Panc1 (cell line): ENCODE results near the gene BRCA2. TPM values are rescaled to one million over a fixed set of nuclear protein-coding genes. Genes with fewer than 3 reads are reported as not detected.
"Not testable (repeated sequence)": the region's sequence is repeated elsewhere in the genome, so short reads cannot be mapped to it uniquely, and the experiment has no call there.

Source experiments
- ATAC-seq: fragments of 200-7000 bp; cut with Tn5 transposase; 2 replicates; pipeline ENCODE4 v1.9.1; 2020; ENCODE audit warnings: mild to moderate bottlenecking, moderate library complexity
- BruUV-seq: library from RNA; stranded (reverse); fragments of 400-500 nt; replicated peaks from 2 replicates; lab custom pipeline; 2021; lab: Mats Ljungman, UMichigan
- CTCF ChIA-PET: fragments of 300-600 bp; sonication (Branson Sonifier 250); formaldehyde crosslinking; loops from one replicate; lab custom pipeline; 2022; ENCODE audit warnings: antibody characterized with exemption; lab: Charles Lee
- POLR2A ChIA-PET: fragments of 300-600 bp; sonication (Branson Sonifier 250); formaldehyde crosslinking; loops from one replicate; lab custom pipeline; 2022; ENCODE audit warnings: antibody characterized with exemption; lab: Charles Lee
- DNase-seq: peaks from one replicate; pipeline ENCODE4 v3.0.0-alpha.2; 2010; ENCODE audit warnings: low read depth, low spot score
- H3K27ac ChIP-seq: 2 replicates; pipeline ENCODE4 v1.5.1; 2011; ENCODE audit warnings: mild to moderate bottlenecking, low read length, inconsistent platforms
- H3K27me3 ChIP-seq: fragments of 200-500 bp; sonication (Bioruptor generic); 2 replicates; pipeline ENCODE4 v1.6.0; 2014; ENCODE audit warnings: low read length, inconsistent platforms; ENCODE audit not compliant: control insufficient read depth, insufficient read depth
- H3K36me3 ChIP-seq: fragments of 200-500 bp; sonication (Bioruptor generic); 2 replicates; pipeline ENCODE4 v1.5.1; 2014; ENCODE audit warnings: inconsistent platforms, mild to moderate bottlenecking, low read length, moderate library complexity; ENCODE audit not compliant: control insufficient read depth, insufficient read depth
- H3K4me1 ChIP-seq: 2 replicates; pipeline ENCODE4 v1.5.1; 2011; ENCODE audit warnings: inconsistent platforms, mild to moderate bottlenecking, low read length, moderate library complexity; ENCODE audit not compliant: control insufficient read depth, insufficient read depth
- H3K4me3 ChIP-seq, 2 experiments: 2 replicates each; pipeline ENCODE4 v1.5.1; 2011 to 2012; ENCODE audit warnings: low read depth in 2 of 2, low read length in 2 of 2, mild to moderate bottlenecking in 2 of 2, inconsistent platforms in 1 of 2, moderate library complexity in 1 of 2
- H3K9me3 ChIP-seq: fragments of 200-500 bp; sonication (Bioruptor generic); 2 replicates; pipeline ENCODE4 v1.5.1; 2014; ENCODE audit warnings: low read depth, mild to moderate bottlenecking, inconsistent platforms, low read length, moderate library complexity; ENCODE audit not compliant: control insufficient read depth, insufficient read depth
- CTCF ChIP-seq: fragments of 450-650 bp; IDR thresholded peaks from 2 replicates; pipeline ENCODE4 v1.5.1; 2017; ENCODE audit warnings: mild to moderate bottlenecking
- POLR2AphosphoS5 ChIP-seq: IDR thresholded peaks from 2 replicates; pipeline ENCODE4 v1.6.1; 2012; ENCODE audit warnings: mild to moderate bottlenecking, low read depth, low read length, moderate library complexity
- SIN3A ChIP-seq: IDR thresholded peaks from 2 replicates; pipeline ENCODE4 v1.6.1; 2012; ENCODE audit warnings: low read depth, mild to moderate bottlenecking, low read length, moderate library complexity, borderline replicate concordance; ENCODE audit not compliant: insufficient read depth
- TCF7L2 ChIP-seq: IDR thresholded peaks from 2 replicates; pipeline ENCODE4 v1.6.1; 2011; ENCODE audit warnings: mild to moderate bottlenecking, low read depth, low read length, inconsistent platforms
- in situ Hi-C: cut with HindIII; loops from 2 replicates; pipeline ENCODE4 v1.10.0; 2016; ENCODE audit warnings: low sequenced_read_pairs, low pct_unique_long_range_greater_than_20kb
- intact Hi-C: fragments of 100-400 bp; cut with micrococcal nuclease; formaldehyde crosslinking; loops from one replicate; pipeline ENCODE4 v1.10.0; 2022; ENCODE audit not compliant: unreplicated experiment
- total RNA-seq: library from RNA; stranded (reverse); gene quantifications from one replicate; pipeline ENCODE4 v1.2.1, GENCODE V29; 2021; ENCODE audit not compliant: unreplicated experiment
- TF ChIP-seq, protein P1 (sequence below), 2 experiments: IDR thresholded peaks; 2 replicates each; pipeline ENCODE4 v1.6.1; 2011 to 2012; ENCODE audit warnings: low read depth in 2 of 2, control low read depth in 1 of 2, low read length in 1 of 2, mild to moderate bottlenecking in 1 of 2, moderate library complexity in 1 of 2; ENCODE audit not compliant: insufficient read depth in 1 of 2

Gene BRCA2
- total RNA-seq, 1 experiment from 2014 or later = 8.4 TPM

GRCh38 chr13:32347651-32348050 is 32.3 kb downstream of the BRCA2 start:
- DNase-seq = no peak
- intact Hi-C loops (no loop called here), in situ Hi-C loops (no loop called here)
- Histone ChIP-seq H3K9me3 (no peaks in the 10 kb centered on the region), H3K4me3 (no peak overlapping the region), H3K4me1 (no peaks in the 10 kb centered on the region), H3K36me3 (no peaks in the 10 kb centered on the region; the same call in 1 of the 2 replicates), H3K27me3 (no peaks in the 10 kb centered on the region), H3K27ac (no peak overlapping the region)
- ATAC-seq = no peak
- ChIA-PET CTCF (no interaction called here), POLR2A (no interaction called here)
- BruUV-seq = no TSS peak
- TF ChIP-seq TCF7L2 = no peak
- no peak for TF ChIP-seq SIN3A
- TF ChIP-seq, protein P1, sequence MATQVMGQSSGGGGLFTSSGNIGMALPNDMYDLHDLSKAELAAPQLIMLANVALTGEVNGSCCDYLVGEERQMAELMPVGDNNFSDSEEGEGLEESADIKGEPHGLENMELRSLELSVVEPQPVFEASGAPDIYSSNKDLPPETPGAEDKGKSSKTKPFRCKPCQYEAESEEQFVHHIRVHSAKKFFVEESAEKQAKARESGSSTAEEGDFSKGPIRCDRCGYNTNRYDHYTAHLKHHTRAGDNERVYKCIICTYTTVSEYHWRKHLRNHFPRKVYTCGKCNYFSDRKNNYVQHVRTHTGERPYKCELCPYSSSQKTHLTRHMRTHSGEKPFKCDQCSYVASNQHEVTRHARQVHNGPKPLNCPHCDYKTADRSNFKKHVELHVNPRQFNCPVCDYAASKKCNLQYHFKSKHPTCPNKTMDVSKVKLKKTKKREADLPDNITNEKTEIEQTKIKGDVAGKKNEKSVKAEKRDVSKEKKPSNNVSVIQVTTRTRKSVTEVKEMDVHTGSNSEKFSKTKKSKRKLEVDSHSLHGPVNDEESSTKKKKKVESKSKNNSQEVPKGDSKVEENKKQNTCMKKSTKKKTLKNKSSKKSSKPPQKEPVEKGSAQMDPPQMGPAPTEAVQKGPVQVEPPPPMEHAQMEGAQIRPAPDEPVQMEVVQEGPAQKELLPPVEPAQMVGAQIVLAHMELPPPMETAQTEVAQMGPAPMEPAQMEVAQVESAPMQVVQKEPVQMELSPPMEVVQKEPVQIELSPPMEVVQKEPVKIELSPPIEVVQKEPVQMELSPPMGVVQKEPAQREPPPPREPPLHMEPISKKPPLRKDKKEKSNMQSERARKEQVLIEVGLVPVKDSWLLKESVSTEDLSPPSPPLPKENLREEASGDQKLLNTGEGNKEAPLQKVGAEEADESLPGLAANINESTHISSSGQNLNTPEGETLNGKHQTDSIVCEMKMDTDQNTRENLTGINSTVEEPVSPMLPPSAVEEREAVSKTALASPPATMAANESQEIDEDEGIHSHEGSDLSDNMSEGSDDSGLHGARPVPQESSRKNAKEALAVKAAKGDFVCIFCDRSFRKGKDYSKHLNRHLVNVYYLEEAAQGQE (IDR thresholded peaks at IDR 0.05; ENCODE audit: insufficient read depth in 1 of 2, low read depth in 2 of 2, low read length in 1 of 2) = no peak
- TF ChIP-seq POLR2AphosphoS5 = no peak
- TF ChIP-seq CTCF = no peak

DNA sequence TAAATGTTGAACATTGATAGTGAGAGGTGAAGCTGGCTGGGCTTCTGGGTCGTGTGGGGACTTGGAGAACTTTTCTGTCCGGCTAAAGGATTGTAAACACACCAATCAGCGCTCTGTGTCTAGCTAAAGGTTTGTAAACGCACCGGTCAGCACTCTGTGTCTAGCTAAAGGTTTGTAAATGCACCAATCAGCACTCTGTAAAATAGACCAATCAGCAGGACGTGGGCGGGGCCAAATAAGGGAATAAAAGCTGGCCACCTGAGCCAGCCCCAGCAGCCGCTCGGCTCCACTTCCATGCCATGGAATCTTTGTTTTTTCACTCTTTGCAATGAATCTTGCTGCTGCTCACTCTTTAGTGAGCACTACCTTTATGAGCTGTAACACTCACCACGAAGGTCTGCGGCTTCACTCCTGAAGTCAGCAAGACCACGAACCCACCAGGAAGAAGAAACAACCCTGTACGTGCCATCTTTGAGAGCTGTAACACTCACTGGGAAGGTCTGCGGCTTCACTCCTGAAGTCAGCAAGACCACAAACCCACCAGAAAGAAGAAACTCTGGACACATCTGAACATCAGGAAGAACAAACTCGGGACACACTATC is 35.6 kb downstream of the BRCA2 start:
- DNase-seq, intact Hi-C loops, H3K27ac ChIP-seq, H3K9me3 ChIP-seq, H3K36me3 ChIP-seq, H3K4me3 ChIP-seq, H3K27me3 ChIP-seq, in situ Hi-C loops, CTCF ChIA-PET, POLR2A ChIA-PET, ATAC-seq, H3K4me1 ChIP-seq, BruUV-seq: not testable (repeated sequence)

DNA sequence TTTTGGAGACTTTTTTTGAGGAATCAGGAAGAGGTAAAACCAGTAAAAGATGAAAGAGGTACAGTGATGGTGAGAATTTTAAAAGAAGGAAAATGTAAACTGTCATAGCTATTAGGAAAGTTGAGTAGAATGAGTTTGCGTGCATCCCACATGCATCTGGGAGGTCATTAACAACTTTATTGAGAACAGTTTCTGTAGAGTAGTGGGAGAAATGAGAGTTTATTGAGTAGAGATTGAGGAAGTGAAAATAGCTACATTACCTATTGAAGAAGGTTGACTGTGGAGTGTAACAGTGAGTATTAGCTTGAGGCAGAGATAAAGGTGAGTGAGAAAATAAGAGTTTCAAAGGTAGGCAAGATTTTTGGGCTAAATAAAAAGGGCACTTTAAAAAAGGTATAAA is 38.7 kb downstream of the BRCA2 start:
- DNase-seq (no peak), ATAC-seq (no peak)
- no TSS peak for BruUV-seq
- Histone ChIP-seq H3K4me3 (no peak overlapping the region), H3K4me1 (no peaks in the 10 kb centered on the region), H3K36me3 (no peaks in the 10 kb centered on the region; the same call in 1 of the 2 replicates), H3K9me3 (no peaks in the 10 kb centered on the region), H3K27ac (no peak overlapping the region), H3K27me3 (no peaks in the 10 kb centered on the region)
- intact Hi-C loops = no loop called here
- POLR2A ChIA-PET = no interaction called here
- CTCF ChIA-PET = no interaction called here
- TF ChIP-seq TCF7L2 = no peak
- no peak for TF ChIP-seq SIN3A
- no peak for TF ChIP-seq CTCF
- TF ChIP-seq, protein P1 (IDR thresholded peaks at IDR 0.05; ENCODE audit: insufficient read depth in 1 of 2, low read depth in 2 of 2, low read length in 1 of 2) = no peak
- no peak for TF ChIP-seq POLR2AphosphoS5
- in situ Hi-C loops = no loop called here
